Measurements from ENCODE around the gene TAF5L.
"Not testable (repeated sequence)": the region's sequence is repeated elsewhere in the genome, so short reads cannot be mapped to it uniquely, and the experiment has no call there.

TAF5L gene

DNA sequence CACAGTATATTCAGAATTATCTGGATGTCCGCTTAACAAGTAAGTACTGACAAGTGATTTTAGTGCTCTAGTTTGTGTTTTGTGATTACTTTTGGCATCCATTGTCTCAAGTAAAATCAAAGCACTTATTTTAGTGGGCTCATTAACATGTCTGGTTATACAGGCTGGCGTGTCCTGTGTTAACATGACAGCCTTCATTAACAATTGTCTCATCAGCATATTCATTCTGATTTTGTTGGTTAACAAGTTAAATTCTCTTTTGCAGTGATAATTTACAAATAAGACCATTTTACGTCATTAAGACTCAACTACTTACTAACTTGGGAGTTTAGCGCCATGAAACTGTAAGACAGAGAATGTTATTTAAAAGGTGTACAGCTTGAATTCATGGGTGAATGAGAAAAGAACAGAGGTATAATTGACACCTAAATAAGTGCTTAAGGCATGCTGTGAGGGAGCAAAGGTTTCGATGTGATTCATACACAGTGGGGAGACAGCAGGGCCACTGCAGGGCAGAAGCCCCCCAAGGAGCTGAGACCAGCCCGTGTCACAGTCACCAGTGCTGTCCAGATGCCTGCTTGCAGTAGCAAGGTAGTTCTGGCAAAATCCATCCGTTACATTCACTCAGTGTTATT, 22.4 kb downstream of the TAF5L start:
- DNase-seq (ENCODE audit: low read depth) = no peak

DNA sequence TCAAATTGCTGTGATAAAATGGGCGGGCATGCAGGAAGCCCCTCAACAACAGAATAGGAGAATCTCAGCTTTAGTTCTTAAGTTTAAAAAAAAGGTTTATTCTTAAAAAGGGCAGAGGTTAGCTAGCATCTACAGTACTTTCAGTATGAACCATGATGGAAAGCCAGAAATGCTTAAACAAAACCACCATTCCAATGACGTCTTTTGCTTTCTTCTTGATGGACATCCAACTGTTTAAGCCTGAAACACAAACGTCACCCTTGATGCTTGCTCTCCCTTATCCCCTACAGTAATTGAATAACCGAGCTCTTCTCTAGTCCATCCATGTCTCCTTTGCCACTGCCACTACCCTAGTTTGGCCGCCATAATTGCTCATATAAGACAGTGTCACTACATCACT, 25.7 kb downstream of the TAF5L start:
- DNase-seq (ENCODE audit: low read depth) = no peak

GRCh38 chr1:229599218-229599954, 26.5 kb downstream of the TAF5L start:
- no peak for DNase-seq (ENCODE audit: low read depth)

- DNase-seq (ENCODE audit: low read depth) = no peak
Measured at GRCh38 chr1:229597877-229598276, 28.0 kb downstream of the TAF5L start.

DNA sequence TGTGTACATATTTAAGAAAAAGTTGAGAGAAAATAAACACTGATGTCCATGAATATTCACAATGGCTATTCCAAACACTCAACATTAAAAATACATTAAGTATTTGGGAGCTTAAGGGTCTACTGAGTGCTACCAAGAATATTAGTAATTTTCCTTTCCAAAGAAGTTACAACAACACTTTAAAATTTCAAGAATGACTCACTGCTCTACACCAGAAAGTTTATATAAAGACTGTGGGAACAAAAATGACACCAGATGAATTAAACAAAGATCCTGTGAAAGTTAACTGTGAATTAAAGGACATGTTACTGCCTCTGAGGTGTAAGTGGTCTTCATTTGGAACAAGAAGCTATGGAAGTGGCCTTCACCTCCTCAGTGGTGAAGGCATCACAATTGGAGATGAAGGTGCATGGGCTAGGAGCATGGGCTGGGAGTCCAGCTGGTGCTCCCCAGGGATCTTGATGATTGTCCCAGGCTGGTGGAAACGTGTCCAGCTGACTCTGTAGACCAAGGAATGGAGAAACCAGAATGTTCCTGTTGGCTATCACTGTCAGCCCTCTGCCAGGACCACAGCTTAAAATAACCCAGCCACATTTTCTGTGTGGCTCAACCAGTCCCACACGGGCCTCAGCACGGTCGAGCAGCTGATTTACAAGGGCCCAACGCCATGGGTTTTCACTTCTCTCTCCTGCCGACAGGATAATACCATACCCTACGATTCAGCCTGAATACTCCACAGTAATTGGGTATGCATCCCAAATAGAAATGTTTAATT, 28.8 kb downstream of the TAF5L start:
- DNase-seq (ENCODE audit: low read depth) = no peak

DNA sequence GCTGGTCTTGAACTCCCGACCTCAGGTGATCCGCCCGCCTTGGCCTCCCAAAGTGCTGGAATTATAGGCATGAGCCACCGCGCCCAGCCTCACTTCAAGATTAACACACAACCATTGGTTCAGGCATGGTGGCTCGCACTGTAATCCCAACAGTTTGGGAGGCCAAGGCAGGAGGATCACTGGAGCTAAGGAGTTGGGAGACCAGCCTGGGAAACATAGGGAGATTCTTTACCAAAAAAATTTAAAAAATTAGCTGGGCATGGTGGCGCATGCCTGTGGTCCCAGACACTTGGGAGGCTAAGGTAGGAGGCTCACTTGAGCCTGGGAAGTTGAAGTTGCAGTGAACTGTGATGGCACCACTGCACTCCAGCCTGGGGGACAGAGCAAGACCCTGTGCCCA, 30.0 kb downstream of the TAF5L start:
- DNase-seq (ENCODE audit: low read depth) = not testable (repeated sequence)

- DNase-seq (ENCODE audit: low read depth) = no peak
Measured at GRCh38 chr1:229594227-229595008, 31.5 kb downstream of the TAF5L start.

GRCh38 chr1:229593800-229594199, 32.1 kb downstream of the TAF5L start:
- no peak for DNase-seq (ENCODE audit: low read depth)

DNA sequence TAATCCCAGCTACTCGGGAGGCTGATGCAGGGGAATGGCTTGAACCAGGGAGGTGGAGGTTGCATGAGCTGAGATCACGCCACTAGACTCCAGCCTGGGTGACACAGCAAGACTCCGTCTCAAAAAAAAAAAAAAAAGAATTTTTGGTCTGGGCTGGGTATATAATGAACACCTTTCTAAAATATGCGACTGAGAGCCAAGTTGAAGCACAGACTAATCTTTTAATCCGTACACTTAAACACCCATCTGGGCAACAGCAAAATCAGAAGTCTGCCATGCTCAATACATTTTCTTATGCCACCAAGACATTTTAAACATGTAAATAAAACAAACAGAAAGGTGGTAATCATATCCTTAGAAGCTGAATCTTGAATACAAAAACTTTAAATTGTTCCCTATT, 35.8 kb downstream of the TAF5L start:
- DNase-seq (ENCODE audit: low read depth) = no peak

GRCh38 chr1:229585338-229585737, 40.6 kb downstream of the TAF5L start:
- DNase-seq (ENCODE audit: low read depth) = no peak

DNA sequence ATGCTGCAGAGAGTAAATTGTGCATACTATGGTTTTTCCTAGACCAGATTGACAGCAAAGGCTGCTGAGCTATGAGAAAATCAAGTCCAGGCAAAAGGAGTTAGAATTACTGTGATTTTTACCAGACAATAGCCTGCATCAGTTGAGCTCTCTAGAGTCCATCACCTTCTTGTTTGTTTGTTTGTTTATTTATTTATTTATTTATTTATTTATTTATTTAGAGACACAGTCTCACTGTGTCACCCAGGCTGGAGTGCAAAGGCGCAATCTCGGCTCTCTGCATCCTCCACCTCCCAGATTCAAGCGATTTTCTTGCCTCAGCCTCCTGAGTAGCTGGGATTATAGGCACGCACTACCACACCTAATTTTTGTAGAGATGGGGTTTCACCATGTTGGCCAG, 43.2 kb downstream of the TAF5L start:
- DNase-seq (ENCODE audit: low read depth) = no peak

- DNase-seq (ENCODE audit: low read depth) = no peak
Measured at GRCh38 chr1:229582011-229582694, 43.8 kb downstream of the TAF5L start.

- no peak for DNase-seq (ENCODE audit: low read depth)
Measured at GRCh38 chr1:229581485-229581884, 44.4 kb downstream of the TAF5L start.

DNA sequence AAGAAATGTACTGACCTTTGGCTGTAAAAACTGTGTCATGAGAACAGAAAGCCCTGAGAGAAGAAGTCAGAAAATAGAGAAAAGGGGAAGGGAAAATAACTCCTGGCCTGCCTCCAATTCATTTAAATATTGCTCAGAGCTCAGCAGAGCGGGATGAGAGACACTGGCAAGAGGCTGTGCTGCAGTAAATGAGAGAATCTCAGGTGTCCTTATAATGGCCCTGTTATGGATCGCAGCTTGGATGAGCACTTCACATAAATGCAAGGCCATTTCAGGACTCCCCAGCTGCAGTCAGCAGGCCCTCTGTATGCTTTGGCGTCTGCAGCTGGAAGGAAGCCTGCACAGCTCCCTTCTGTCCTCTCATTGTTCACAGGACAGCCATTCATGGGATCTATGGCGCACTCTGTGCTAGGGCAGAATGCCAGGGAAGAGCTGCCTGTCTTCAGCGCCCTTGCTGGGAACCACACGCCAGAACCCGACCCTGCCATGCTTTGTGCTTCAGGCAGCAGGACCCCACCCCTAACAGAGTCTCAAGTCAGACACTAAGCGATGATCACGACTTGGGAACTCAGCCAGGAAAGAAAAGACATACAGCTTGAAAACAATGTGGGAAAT, 46.8 kb downstream of the TAF5L start:
- no peak for DNase-seq (ENCODE audit: low read depth)

DNA sequence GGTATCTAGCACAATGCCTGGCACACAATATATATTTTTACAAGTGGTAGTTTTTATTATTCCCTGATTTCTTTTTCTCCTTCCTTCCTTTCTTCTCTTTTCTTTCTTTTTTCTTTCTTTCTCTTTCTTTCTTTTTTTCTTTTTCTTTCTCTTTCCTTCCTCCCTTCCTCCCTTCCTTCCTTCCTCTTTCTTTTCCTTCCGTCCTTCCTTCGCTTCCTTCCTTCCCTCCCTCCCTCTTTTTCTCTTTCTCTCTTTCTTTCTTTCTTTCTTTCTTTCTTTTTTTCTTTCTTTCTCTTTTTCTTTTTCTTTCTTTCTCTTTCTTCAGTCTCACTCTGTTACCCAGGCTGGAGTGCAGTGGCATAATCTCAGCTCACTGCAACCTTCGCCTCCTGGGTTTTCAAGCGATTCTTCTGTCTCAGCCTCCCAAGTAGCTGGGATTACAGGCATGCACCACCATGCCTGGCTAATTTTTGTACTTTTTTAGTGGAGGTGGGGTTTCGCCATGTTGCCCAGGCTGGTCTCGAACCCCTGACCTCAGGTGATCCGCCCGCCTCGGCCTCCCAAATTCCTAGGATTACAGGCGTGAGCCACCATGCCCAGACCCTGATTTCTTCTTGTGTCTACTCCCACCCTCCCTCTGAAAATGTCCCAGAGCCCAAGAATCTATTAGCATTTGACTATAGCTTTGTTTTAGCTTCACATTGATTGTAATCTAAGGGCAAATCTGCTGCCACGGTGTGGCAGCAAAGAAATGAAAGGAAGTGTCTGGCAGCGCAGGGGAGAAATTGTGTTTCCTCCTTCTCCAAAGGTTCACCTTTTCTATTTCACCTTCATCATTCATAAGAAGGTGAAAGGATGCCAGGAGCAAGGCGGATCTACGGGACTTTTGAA, 47.5 kb downstream of the TAF5L start:
- no peak for DNase-seq (ENCODE audit: low read depth)

- no peak for DNase-seq (ENCODE audit: low read depth)
Measured at GRCh38 chr1:229574679-229575442, 51.1 kb downstream of the TAF5L start.

- no peak for DNase-seq (ENCODE audit: low read depth)
Measured at GRCh38 chr1:229572286-229572685, 53.6 kb downstream of the TAF5L start.

- DNase-seq (ENCODE audit: low read depth) = no peak
Measured at GRCh38 chr1:229570891-229571516, 54.9 kb downstream of the TAF5L start.

DNA sequence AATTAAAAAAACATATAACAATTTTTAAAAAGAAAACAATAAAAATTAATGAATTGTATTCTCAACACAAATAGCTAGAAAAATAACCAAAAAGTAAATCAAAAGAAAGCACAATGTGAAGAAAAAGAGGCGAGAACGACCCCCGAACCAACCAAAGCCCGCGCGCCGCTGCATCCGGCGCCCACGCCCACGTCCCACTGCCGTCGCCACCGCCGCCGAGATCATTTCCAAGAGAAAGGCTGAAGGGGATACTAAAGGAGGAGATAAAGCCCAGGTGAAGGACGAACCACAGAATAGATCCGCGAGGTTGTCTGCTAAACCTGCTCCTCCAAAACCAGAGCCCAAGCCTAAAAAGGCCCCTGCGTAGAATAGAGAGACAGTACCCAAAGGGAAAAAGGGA, 55.6 kb downstream of the TAF5L start:
- DNase-seq (ENCODE audit: low read depth) = no peak
